Right atrium auricular region (tissue), 2 donors: ENCODE results near the gene HSF5. TPM values are rescaled to one million over a fixed set of nuclear protein-coding genes. Genes with fewer than 3 reads are reported as not detected.

ENCODE experiments used
- DNase-seq: peaks from one replicate; pipeline ENCODE4 v3.0.0-alpha.2; 2019; ENCODE audit warnings: low spot score
- H3K27ac ChIP-seq, 2 donors: fragments of 200-600 bp; sonication (generic); 1 replicate in 1 of 2; 2 replicates in 1 of 2; pipeline ENCODE4 v1.5.1; 2016 to 2019
- H3K27me3 ChIP-seq, 2 donors: fragments of 200-600 bp; sonication (generic); one replicate each; pipeline versions ENCODE4 v1.5.1 to v1.6.0; 2017 to 2019
- H3K36me3 ChIP-seq: fragments of 200-600 bp; sonication (generic); one replicate; pipeline ENCODE4 v1.5.1; 2016
- H3K4me1 ChIP-seq, 2 donors: fragments of 200-600 bp; sonication (generic); one replicate each; pipeline versions ENCODE4 v1.5.1 to v1.6.0; 2017 to 2019
- H3K4me3 ChIP-seq, 2 donors: fragments of 200-600 bp; sonication (generic); 1 replicate in 1 of 2; 2 replicates in 1 of 2; pipeline ENCODE4 v1.5.1; 2017 to 2019; ENCODE audit warnings: mild to moderate bottlenecking in 1 of 2, moderate library complexity in 1 of 2
- H3K9me3 ChIP-seq, 2 donors: fragments of 200-600 bp; sonication (generic); one replicate each; pipeline ENCODE4 v1.5.1; 2019
- total RNA-seq, 2 donors: library from RNA; depleted of rRNA; stranded (reverse); fragments of >200 nt; gene quantifications; one replicate each; pipeline ENCODE4 v1.1.0, GENCODE V29; 2016
- TF ChIP-seq, protein P1 (sequence below), 2 donors: fragments of 200-600 bp; sonication (generic); IDR thresholded peaks; one replicate each; pipeline ENCODE4 v1.5.1; 2019; ENCODE audit warnings: antibody characterized with exemption in 2 of 2

The HSF5 gene
- total RNA-seq, 2 donors from 2014 or later: 0.08 TPM; not detected in 1

DNA sequence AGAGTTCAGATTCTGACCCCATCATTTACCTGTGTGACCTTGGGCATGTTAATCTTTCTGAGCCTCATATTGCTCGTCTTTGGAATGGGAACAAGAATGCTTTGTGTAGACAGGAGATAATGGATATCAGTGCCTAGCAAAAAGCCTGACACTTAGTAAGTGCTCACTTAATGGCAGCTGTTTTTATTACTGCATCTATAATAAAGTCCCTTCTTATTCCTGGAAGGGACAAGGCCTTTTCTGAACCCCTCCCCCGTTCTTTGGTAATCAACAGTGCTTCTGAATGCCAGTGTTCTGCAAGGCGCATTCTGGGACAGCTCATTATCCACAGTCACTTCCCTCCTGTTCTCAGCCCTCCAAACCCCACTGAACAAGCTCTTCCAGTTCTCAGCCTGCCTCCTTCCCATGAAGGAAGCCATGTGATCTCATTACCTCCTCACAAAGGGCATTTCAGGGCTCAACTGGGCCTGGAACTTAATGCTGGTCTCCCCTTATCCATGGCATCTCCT is 111.1 kb downstream of the HSF5 start:
- Histone ChIP-seq H3K27ac (no peak overlapping the region), H3K4me1 (no peaks in the 10 kb centered on the region), H3K4me3 (no peak overlapping the region), H3K9me3 (no peaks in the 10 kb centered on the region), H3K36me3 (no peaks in the 10 kb centered on the region), H3K27me3 (no peaks in the 10 kb centered on the region)
- TF ChIP-seq, protein P1, sequence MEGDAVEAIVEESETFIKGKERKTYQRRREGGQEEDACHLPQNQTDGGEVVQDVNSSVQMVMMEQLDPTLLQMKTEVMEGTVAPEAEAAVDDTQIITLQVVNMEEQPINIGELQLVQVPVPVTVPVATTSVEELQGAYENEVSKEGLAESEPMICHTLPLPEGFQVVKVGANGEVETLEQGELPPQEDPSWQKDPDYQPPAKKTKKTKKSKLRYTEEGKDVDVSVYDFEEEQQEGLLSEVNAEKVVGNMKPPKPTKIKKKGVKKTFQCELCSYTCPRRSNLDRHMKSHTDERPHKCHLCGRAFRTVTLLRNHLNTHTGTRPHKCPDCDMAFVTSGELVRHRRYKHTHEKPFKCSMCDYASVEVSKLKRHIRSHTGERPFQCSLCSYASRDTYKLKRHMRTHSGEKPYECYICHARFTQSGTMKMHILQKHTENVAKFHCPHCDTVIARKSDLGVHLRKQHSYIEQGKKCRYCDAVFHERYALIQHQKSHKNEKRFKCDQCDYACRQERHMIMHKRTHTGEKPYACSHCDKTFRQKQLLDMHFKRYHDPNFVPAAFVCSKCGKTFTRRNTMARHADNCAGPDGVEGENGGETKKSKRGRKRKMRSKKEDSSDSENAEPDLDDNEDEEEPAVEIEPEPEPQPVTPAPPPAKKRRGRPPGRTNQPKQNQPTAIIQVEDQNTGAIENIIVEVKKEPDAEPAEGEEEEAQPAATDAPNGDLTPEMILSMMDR (IDR thresholded peaks at IDR 0.05): no peak
- no peak for DNase-seq

- DNase-seq: no peak
- Histone ChIP-seq H3K36me3 (no peaks in the 10 kb centered on the region), H3K27me3 (no peaks in the 10 kb centered on the region), H3K4me3 (no peak overlapping the region), H3K27ac (no peak overlapping the region), H3K9me3 (no peaks in the 10 kb centered on the region), H3K4me1 (no peaks in the 10 kb centered on the region)
- TF ChIP-seq, protein P1 (IDR thresholded peaks at IDR 0.05): no peak
These were observed 111.7 kb downstream of the HSF5 start for GRCh38 chr17:58376472-58377000.

- no peaks in the 10 kb centered on the region for H3K36me3 ChIP-seq
- no peaks in the 10 kb centered on the region for H3K4me1 ChIP-seq
- no peak overlapping the region for H3K27ac ChIP-seq
- H3K4me3 ChIP-seq: no peak overlapping the region
- no peaks in the 10 kb centered on the region for H3K9me3 ChIP-seq
- H3K27me3 ChIP-seq: no peaks in the 10 kb centered on the region
- DNase-seq: no peak
- TF ChIP-seq, protein P1 (IDR thresholded peaks at IDR 0.05): no peak
These were observed 112.4 kb downstream of the HSF5 start for GRCh38 chr17:58375811-58376210.

DNA sequence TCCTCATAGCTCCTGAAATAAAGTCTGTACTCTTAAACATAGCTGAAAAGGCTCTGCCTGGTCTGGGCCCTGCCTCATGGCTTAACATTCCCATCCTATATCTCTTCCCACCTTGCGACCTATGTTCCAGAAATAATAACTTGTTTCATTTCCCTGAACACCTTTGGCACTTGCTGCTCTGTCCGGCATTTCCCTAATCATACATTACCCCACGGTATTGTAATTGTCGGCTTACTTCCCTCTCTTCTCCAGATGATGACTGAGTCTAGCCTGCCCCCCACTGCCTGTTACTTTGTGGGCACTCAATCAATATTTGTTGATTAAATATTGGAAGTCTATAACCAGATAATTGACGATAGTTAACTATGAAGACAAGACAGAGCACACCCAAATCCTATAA is 113.0 kb downstream of the HSF5 start:
- no peaks in the 10 kb centered on the region for H3K4me1 ChIP-seq
- no peaks in the 10 kb centered on the region for H3K9me3 ChIP-seq
- no peak overlapping the region for H3K27ac ChIP-seq
- H3K36me3 ChIP-seq: no peaks in the 10 kb centered on the region
- H3K4me3 ChIP-seq: no peak overlapping the region
- no peaks in the 10 kb centered on the region for H3K27me3 ChIP-seq
- TF ChIP-seq, protein P1 (IDR thresholded peaks at IDR 0.05): no peak
- DNase-seq: no peak

- Histone ChIP-seq H3K9me3 (no peaks in the 10 kb centered on the region), H3K4me3 (no peak overlapping the region), H3K27ac (no peak overlapping the region), H3K27me3 (no peaks in the 10 kb centered on the region), H3K4me1 (no peaks in the 10 kb centered on the region), H3K36me3 (no peaks in the 10 kb centered on the region)
- no peak for DNase-seq
- TF ChIP-seq, protein P1 (IDR thresholded peaks at IDR 0.05): no peak
These were observed 114.3 kb downstream of the HSF5 start for GRCh38 chr17:58373923-58374322.

DNA sequence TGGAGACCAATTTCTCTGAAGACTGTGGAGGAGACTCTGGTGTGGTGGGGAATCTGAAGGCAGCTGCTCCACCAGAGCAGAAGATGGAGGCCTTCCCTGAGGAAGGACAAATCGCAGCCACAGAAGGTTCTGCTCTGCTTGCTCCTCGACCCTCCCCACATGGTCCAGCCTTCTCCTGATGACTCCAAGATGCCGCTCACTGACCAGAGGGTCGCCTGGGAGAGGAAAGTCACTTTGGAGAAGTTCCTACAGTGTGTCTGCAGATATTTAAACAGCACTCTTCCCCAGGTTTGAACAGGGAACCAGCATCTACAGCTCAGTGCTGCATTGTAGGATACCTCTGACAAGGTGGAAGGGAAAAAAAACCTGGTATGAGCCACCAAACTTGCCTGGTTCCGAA is 115.2 kb downstream of the HSF5 start:
- Histone ChIP-seq H3K4me3 (no peak overlapping the region), H3K27ac (no peak overlapping the region), H3K4me1 (no peaks in the 10 kb centered on the region), H3K27me3 (no peaks in the 10 kb centered on the region), H3K36me3 (no peaks in the 10 kb centered on the region), H3K9me3 (no peaks in the 10 kb centered on the region)
- TF ChIP-seq, protein P1 (IDR thresholded peaks at IDR 0.05): no peak
- no peak for DNase-seq
